DMS114 treated with DMSO at 0.1 percent for 48 hours (cell line): ENCODE results near the gene KCNJ12.
"Not testable (repeated sequence)": the region's sequence is repeated elsewhere in the genome, so short reads cannot be mapped to it uniquely, and the experiment has no call there.

Experiments
- DNase-seq: peaks from one replicate; lab custom pipeline; 2025; ENCODE audit not compliant: unreplicated experiment; lab: John Stamatoyannopoulos, UW

KCNJ12 gene

DNA sequence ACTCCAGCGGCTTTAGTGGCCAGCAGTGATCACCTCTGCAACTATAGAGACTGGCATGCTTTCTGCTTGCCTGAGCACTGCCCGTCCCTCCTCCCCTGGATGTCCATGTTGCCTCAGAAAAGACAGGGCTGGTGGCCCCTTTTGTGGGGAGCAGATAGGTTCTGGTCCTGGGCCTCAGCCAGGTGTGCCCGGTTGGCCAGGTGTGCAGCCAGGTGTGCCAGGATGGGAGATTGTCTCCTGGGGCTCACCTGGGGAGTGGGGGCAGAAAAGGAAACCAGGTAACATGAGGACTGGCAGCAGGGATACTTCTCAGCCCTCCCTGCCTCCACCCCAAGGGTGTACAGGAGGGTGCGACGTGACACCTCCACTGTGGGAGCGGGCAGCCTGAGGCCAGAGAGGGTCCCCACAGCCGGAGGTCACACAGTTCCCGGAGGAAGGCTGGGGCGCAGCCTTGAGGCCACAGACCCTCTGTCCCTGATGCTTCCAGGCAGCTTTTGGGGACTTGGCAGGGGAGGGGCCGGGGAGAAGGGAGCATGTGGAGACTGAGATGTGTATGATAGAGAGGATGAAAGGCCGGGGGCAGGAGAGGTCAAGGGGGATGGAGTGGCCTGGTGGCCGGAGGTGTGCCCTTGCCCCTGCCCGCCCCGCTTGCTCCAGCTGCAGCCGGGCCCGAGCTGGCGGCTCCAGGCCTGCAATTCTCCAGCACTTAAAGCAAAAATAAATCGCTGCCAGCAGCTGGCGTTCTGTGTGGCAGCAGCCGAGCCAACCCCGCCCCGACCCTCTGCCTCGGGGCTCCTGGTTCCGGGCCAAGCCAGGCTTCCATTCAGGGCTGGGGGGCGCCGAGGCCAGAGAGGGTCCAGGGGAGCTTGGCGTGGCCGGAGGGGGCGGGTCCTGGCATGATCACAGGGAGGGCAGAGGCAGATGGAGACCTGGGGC lies 6.7 kb downstream of the KCNJ12 start:
- DNase-seq, result no peak

DNA sequence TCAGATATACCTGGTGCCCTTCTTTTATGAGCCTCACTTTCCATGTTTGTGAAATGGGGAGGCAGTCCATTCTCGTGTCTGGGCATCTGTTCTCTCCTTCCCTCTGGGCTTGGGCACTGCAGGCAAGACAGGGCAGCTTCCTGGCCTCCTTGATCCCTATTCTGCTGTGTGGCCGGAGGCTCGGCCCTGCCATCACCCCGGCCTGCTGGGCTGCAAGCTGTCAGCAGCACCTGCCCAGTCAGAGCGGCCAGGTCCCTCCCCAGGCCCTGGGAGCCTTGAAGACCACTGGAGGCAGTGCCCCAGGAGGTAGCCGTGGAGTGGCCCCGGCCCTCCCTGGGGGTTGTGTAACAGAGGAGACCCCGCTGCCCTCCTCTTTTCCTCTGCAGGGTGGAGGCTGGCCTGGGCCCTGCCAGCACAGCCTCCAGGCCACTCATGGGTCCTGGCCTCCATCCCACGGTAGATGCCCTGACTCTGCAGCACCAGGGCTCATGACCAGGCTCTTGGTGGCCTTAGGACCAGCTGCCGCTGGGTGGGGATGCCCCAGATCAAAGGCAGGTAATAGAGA lies 9.2 kb downstream of the KCNJ12 start:
- DNase-seq, result no peak

DNA sequence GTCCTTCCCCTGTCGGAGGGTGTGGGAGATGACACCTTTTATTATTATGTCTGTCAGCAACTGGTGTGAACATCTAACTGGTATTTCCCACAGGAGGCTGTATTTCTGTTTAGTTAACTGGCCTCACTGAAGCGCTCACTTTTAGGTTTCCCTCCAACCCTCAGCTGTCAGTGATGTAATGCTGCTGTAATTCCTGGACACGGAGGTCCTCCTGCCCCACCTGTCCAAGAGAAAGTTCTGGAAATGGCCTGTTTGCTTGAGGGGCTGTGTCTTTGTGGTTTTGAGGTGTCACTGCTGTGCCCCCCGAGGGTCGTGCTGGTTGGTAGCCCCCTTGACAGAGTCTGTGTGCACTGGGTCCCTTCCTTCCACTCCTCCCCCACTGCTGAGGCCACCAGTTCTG lies 11.5 kb downstream of the KCNJ12 start:
- DNase-seq, result no peak

DNA sequence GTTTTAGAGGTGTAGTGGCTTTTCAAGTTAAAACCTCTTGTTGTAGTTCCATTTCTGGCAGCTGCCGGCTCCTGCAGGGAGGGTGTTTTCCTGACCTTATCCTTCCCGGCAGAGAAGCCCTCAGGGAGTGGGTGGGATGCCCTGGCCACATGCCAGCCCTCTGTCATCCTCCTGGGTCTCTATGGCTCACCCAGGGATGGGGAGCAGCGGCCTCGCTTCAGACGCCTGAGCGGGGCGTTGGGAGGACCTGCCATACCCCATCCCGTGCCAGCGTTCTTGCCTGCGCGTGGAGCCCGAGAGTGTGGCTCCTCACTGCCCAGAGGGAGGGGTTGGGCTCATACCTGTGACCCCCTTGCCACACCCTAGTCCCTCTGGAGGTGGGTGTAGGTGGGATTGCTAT lies 11.9 kb downstream of the KCNJ12 start:
- no peak for DNase-seq

DNA sequence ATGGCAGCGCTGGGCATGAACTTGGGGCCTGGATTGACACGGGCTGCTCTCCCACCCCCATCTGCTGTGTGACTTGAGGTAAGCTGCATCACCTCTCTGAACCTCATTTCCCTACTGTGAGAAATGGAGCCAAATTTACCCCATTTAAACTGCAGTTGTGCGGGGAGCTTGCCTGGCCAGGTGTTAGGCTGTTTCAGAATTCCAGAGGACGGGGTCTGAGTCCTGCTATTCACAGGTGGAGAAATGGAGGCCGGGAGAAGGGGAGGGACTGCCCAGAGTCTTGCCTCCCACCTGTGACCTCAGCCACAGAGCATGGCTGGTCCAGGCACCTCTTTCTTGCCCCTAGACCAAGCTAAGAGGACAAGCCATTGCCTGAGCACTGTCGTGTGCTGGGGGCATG lies 12.8 kb downstream of the KCNJ12 start:
- no peak for DNase-seq

DNA sequence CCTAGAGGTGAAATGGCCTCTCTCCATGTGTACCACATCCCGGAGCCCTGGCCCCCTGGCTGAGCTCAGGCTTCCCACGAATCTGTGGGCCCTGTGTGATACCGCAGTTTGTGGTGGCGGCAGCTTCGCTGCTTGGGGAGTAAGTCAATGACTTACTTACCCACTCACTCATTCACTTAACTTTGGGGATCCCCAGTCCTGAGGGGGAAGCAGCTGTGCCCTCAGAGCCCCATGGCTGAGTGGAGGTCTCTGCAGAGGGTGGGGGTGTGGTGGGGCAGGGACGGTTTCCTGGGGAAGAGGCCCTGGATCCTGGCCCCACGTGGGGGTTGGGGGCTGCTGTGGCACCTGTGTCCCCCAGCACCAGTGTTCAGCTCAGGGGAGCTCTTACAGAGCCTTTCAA lies 13.2 kb downstream of the KCNJ12 start:
- DNase-seq, result no peak

DNA sequence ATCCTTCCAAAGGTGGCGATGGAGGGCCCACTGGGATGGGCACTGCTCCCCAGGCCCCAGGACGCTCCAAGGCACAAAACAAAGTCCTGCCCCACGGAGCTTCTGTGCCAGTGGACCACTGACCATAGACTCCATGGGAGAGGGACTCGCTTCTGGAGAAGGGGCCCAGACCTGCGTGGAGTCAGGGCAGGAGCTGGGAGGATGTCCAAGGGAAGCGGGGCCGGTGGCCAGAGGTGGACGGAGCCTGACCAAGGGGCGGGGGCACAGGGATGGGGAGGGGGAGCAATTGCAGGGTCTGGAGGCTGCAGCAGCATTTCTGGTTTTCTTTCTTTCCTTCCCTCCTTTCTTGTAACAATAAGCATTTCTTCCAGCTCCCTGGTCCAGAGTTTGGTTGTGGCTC lies 14.1 kb downstream of the KCNJ12 start:
- no peak for DNase-seq

DNA sequence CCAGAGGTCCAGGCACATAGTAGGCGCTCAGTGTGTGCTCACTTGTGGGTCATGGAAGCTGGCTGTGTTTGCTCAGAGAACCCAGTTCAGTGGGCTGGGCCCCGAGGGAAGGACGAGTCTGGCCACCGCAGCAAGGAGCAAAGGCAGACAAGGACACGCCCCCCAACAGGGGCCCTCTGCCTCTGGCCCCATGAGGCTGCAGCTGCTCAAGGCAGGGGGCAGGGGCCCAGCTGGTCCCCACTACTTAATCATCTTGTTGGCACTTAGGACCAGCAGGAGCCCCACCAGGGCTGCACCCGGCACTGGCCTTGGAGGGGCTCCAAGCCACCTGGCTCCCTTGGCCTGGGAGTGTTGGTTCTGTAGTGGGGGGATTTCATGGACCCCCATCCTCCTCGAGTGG lies 16.1 kb downstream of the KCNJ12 start:
- DNase-seq, result no peak

DNA sequence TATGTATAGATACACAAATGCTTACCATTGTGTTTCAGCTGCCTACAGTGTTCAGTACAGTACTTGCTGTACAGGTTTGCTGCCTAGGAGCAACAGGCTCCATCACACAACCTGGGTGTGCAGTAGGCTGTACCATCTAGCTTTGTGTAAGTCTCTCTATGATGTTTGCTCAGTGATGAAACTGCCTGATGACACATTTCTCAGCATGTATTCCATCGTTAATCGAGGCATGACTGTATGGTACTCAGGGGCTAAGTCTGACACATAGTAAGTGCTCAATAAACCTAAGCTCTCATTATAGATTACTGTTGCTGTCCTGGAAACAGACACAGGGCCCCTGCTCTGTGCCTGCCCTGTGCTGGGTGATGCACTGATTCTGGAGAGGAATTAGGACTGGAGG lies 18.1 kb downstream of the KCNJ12 start:
- DNase-seq, result no peak

DNA sequence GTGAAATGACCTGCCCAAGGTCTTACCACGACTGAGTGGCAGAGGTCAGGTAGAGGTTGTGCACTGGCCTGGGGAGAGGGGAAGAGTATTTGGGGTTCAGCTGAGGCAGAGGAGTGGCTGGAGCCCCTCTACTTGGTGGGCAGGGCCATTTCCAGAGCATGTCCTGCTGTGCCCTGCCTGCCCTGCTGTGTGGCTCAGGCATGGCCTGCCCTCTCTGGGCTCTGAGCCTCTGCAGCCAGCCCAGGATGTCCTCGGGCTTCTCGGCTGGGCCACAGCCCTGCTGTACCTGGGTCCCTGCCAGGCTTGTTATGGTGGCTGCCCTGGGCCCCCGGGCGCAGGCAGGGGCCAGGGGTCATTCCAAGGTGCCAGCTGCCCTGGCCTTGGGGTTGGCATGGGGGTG lies 19.6 kb downstream of the KCNJ12 start:
- no peak for DNase-seq

DNA sequence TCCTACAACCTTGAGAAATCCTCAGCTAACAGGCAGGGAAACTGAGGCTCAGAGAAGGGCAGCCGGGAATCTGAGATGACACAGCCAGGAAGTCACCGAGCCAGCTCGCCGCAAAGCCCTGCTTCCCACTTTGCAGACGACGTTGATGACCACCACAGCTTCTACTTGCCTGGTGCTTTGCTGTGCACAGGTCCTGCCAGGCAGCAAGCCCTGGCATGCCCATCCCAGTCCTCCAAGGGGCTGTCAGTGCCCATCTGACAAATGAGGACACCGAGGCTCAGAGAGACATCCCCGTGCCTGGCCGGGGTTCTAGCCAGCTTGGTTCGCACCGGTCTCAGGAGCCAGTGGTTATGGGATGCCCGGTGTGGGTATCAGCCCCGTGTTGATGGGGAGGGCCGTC lies 20.1 kb downstream of the KCNJ12 start:
- no peak for DNase-seq

DNA sequence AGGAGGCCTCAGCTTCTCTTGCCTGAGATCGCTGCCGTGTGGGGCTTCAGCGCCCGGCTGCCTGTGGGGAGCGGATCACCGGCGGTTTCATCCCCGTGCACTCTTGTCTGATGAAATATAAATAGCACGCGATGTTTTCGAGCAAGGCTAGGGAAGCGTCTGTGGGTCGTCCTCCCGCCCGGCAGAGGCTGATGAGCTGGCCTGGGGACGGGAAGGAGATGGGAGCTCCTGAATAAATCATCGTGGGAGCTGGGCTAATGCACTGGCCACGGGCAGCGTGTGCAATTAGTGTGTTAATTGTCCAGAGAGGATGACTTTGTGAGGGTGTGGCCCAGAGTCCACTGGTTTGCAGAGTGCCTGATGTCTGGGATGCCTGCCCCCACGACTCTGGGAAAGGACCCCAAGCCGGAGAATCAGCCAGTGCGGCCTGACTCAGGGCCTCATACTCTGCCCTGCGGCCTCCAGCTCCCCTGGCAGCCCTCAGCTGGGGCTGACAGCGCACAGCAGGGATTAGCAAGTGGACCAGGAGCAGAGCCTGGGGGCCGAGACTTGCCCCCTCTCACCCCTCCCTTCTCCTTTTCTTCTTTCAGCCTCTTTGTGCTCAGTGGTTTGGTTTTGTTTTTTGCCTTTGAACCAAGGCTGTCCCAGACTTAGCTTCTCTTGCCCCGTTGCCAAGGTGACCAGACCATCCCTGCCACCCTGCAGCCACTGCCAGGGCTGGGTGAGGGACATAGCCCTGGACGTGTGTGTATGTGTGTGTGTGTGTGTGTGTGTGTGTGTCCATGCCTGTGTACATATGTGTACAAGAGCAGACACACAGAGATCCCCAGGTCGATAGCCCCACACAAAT lies 21.4 kb downstream of the KCNJ12 start:
- no peak for DNase-seq

DNA sequence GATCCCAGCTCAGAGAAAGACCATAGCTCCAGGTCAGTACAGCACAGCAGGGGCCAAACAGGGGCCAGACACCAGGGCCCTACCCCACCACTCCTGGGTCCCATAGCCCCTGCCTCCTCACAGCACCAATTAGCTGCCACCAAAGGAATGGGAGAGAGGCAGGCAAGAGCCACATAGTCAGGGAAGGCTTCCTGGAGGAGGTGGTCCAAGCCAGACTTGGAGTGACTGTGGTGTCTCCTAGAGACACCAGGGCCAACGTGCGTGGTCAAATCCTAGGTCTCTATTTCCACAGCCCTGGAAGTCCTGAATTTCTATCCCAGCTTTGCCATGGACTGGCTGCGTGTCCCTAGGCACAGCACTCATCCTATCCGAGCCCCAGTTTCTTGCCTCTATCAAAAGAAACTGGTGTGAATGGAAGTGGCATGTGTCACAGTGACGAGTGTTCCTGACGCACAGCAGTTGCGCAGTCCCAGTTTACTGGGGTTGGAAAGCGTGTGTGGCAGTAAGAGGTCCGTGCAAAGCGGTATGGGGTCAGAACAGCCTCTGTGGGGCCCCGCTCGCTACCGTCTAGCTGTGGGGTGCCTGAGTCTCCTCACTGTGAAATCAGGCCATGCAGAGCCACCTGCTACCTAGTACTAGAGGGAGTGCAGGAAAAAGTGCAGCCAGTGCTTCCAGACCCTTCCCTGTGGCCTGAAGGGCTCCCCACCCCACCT lies 23.5 kb downstream of the KCNJ12 start:
- no peak for DNase-seq

DNA sequence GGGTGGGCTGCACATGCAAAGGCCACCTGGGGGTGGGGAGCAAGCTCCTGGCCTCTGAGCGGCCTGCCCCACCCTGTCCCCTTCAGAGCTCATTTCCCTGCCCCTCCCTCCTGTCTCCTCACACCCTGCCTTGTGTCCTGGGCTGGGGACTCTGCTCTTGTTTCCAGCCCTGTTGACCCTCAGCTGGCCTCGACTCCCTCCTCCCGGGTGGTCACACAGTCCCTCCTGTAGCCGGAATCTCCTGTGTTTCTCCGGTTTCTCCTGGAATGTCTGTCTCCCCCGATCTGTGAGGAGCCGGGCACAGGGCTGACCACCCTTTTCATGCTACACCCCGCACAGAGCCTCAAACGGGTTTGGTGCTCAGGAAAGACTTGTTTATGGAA lies 24.0 kb downstream of the KCNJ12 start:
- not testable (repeated sequence) for DNase-seq

DNA sequence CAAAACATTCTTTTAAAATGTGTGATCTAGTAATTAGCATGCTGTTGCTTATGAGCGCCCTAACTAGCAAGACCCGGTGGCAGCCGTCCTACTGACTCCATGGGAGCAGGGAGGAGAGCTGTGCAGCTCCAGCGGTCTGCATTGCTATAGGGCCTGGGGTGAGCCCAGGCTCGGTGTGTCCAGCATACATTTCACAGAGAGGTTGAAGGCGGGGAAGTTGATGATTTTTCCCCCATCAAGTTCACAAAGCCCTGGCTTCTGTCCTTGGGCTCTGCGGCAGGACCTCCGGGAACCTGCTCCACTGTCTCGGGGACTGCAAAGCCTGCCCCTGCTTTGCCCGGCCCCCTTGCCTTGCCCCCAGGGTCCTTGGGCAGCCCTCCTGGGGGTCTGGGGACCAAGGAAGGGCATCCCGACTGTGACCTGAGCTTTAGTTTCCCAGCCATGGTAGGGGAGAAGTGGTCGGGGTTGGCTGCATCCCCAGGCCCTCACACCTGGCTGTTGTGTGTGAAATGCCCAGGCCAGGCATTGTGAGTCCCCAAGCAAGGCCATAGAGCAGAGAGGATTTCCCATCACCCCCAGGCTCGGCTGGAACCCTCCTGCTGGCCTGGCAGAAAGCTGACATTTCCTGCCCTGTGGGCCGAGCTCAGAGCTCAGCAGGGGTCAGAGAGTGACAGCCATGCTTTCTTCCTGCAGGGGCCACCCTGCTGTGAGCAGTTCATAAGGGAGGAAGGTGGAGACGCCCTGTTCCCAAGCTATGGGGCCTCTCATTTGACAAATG lies 24.8 kb downstream of the KCNJ12 start:
- no peak for DNase-seq

DNA sequence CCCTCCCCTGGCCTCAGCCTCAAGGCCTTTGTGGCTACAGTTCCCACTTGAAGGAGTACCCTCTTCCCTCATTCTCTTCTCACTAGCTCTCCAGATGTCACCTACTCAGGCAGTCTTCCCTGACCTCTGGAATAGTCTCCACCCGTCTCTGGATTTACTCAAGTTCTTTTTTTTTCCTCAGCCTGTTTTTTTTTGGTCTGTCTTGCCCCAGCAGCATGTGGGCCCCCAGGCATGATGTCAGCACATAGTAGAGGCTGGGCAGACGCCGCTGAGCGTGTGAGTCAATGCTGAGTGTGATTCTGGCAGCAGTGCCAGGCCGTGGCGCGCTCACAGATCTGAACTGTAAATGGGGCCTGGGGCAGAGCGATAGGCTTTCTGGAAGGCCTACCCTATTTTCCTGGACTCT lies 26.0 kb downstream of the KCNJ12 start:
- not testable (repeated sequence) for DNase-seq

DNA sequence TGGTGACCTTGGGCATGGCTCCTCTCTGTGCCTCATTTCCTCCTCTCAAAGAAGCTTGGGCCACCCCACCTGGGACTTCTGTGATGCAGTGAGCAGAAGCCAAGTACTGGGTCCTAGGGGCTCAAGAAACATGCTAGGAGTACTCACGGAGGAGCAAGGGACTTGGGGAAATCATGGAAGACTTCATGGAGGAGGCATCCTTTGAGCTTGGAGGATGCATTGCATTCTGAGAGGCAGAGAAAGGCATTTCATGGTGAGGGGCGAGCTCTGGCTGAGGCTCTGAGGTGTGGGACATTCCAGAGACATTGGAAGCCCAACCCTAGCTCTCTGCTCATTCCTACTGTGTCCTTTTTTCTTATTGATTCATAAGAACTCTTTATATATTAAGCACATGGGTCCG lies 26.8 kb downstream of the KCNJ12 start:
- DNase-seq, result not testable (repeated sequence)

DNA sequence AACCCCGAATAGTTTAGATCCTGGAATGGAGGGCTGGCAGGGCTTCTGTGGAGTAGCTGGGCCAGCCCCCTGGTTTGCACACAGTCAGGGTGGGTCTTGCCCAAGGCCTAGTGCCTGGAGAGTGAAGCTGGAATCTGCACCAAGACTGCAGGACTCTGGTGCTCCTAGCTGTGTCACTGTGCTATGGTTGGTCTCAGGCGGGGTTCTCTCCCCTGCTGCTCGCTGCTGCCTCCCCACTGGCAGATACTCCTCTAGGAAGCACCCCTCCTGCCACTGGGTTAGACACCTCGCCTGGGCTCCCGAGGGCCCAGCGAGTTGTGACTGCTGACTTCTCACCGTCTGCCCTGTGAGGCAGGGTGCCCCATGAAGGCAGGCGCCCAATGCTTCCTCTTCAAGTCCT lies 27.9 kb downstream of the KCNJ12 start:
- DNase-seq, result not testable (repeated sequence)

DNA sequence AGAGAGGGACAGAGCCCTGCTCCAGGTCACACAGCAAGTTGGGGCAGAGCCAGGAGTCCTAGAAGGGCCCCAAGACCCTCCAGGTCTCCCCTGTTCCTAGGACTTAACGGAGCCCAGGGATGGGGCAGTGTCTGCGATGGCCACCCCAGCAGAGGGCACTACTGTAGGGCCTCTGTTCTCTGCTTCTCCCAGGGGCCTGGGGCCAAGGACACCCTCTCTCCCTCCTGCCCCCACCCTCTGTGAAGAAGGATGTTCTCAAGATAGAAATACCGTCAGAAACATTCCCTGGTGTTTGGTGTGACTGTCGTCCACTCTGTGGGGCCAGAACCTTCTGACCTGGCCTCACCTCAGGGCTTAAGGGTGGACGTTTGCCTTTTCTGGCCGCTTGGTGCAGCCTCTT lies 28.4 kb downstream of the KCNJ12 start:
- not testable (repeated sequence) for DNase-seq

DNA sequence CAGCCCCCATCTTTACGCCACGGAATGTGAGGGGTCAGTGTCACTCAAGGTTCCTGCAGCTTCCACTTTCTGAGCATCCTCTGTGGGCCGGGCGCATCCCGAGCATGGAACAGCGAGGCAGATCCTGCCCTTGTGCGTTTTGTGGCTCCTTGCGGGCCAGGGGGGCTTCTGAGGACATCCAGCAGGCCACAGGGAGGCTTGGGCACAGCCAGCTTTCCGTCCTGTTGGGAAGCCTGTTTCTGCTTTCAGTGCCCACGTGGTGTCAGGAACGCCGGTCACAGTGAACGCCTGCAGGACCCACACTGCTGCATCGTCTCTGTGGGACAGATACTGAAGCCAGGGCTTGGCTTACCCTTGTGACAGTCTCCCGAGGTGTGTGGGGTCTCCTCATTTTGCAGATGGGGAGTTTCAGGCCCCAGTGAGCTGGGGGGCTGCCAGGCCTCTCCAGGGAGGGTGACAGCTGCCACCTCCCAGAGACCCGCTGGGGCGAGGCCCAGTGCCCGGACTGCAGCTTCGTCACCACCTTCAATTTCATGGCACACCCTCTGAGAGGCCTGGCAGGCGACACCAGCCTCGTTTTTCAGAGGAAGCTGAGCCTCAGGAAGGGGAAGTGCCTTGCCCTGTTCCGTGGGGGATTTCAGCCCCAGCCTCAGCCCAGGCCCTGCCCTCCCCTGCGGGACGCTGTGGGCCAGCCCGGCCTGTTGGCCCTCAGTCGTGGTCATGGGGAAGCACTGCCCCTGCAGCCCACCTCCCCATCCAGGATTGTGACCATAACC lies 29.0 kb downstream of the KCNJ12 start:
- DNase-seq, result not testable (repeated sequence)
